Stimulated activated CD8-positive, alpha-beta memory T cell treated with anti-CD3 and anti-CD28 coated beads, Interleukin-15, amount 100 ng/mL, for 1 hour (primary cell): ENCODE results near the gene RPL35.
"Not testable (repeated sequence)": the region's sequence is repeated elsewhere in the genome, so short reads cannot be mapped to it uniquely, and the experiment has no call there.

Source experiments
- DNase-seq: peaks from one replicate; pipeline ENCODE4 v3.0.0-alpha.2; 2020; ENCODE audit warnings: low read depth

RPL35 gene

DNA sequence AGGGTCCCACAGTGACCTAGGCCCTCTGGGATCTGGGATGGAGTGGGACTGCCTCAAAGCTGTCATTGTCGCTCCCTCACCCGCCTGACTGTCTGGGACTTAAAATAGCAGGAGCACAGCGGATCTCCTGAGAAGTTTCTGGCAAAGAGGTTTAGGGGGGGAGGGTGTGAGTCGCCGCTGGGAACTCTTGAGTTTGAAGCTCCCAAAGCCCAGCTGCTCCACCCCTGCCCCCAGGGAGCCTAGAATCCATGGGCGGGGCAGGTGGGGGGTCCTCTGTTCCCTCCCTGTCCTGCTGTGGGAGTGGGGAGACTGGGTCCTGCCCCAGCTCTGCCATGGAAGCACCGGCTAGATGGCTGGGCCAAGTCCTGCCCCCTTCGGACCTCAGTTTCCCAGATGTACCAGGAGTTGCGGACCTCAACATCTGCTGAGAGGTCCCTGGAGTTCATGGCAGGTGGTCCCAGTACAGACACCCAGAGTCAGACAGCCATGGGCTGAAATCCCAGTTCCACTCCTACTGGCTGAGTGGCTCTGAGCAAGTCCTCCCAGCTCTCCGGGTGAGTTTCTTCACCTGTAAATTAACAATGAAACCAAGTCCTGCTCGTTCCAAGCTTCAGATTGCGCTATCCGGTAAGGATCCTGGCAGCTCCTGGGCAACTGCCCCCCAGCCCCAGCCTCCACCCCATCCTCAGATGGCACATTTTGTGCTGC, 9.5 kb downstream of the RPL35 start:
- DNase-seq = no peak

DNA sequence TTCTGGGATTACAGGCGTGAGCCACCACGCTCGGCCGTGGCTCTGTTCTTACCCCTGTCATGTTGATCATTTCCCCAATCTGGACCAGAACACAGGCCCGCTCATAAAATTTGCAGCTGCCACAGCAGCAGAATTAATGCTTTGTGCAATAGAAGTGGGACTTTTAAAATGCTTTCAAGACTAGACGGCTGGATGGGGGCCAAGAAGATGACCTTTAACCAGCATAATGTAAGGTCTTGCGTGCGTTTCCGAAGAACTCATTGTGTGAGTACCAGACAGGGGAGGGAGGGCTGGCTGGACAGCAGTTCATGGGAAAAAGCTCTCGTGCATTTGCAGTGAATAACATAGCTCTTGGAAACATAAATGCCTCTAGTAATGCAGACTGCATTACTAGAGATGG, 12.0 kb downstream of the RPL35 start:
- DNase-seq = no peak

DNA sequence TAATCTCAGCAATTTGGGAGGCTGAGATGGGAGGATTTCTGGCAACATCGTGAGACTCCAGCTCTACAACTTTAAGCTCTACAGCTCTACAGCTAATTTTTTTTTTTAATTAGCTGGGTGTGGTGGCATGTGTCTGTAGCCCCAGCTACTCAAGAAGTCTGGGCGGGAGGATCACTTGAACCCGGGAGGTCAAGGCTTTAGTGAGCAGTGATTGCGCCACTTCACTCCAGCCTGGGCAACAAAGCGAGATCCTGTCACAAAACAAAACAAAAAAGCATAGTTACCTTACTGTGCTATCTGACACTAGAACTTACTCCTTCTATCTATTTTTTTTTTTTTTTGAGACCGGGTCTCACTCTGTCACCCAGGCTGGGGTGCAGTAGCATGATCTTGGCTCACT, 14.8 kb downstream of the RPL35 start:
- DNase-seq = no peak

DNA sequence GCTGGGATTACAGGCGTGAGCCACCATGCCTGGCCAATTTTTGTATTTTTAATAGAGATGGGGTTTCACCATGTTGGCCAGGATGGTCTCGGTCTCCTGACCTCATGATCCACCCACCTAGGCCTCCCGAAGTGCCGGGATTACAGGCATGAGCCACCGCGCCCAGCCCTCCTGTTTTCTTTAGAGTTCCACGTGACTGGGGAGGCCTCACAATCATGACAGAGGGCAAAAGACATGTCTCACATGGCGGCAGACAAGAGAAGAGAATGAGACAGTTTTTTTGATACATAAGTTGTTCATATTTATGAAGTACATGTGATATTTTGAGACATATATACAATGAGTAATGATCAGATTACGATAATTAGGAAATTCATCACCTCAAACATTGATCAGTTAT, 15.3 kb downstream of the RPL35 start:
- DNase-seq = not testable (repeated sequence)

DNA sequence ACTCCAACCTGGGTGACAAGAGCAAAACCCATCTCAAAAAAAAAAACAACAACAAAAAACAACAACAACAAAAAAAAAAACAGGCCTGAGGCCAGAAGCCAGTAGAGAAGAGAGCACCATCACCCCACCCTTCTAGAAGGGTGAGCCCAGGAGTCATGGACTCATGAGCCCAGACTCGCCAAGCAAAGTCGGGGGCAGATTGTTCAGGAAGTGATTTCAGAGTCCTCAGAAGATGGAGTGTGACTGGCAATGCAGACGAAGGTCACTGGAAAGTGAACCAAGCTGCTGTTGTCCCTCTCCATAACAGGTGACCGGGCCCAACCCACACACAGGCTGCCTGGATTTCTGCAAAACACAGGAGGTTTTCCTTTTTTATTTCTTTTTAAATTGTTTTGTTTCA, 17.5 kb downstream of the RPL35 start:
- no peak for DNase-seq

DNA sequence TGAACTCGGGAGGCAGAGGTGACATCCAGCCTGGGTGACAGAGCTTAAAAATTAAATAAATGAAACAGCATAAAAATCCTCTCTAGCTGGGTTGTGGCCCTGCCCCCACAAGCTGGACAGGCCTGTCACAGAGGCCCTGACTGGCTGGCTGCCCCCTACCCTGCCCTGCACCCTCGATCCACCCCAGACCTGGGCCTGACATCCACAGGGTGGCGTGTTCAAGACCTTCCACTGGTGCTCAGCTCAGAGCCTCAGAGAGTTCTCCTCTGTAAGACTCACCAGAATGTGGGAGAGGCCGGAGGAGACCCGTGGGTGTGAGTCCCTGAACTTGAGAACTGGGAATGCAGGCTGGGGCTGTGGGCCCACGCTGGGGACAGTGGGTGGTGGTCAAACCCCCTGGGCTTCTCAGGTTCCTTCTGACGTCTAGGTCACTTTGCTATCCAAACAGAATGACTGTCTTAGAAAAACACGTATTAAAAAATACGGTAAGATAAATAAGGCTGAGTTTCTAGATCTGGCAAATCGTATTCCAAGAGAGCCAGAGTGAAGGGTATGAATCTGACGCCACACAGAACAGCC, 18.2 kb downstream of the RPL35 start:
- DNase-seq = no peak

DNA sequence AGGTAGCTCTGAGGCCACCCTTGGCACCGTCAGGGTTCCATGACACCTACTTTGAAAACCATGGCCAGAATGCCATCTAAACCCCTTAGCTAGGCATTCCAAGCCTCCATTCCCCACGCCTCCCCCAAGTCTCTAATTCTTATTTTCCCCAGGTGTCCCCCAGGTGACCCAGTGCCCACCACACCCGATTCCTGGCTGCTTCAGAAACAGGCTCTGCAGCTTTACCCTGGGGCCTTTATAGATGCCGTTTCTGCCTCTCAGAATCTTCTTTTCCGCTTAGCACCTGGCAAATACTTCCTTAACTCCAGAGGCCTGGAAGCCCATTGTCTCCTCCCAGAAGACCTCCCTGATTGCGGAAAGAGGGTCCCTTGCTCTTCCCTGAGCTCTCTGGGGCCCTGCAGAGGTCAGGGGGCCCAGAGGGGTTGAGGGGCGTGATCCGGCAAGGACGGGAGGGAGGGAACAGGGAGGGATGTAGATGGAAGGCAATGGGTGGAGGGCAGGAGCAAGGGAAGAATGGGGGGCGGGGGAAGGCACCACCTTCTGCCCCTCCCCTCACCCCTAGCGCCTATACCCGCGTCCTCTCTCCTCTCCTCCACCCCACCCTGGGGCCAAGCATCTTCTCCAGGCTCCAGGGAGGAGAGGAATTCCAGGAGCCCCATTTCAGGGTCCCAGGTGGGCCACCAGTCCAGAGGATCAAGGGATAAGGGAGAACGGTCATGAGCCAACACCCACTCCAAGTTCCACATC, 20.5 kb downstream of the RPL35 start:
- DNase-seq = no peak

DNA sequence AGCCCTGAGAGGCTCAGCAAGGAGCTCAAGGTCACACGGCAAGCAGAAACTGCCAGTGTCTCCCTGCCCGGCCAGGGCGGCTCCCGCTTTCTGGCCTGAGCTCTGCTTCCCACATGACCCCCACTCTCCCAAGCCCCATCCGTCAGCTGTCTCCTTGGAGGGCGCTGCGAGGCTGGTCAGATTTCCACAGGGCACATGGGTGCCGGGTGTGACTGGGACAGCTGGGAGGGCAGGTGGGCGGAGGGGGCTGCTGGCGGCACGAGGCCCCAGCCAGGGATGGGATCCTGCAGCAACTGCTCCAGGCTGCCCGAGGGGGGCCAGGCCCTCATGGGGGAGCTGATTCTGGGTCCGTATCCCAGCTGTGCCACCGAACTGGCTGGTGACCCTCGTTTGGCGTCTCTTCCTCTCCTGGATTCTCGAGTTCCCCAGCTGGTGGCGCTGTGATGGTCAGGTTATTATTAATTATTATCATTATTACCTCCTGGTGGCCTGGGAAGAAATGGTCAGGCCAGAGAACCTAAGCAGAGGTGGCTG, 21.4 kb downstream of the RPL35 start:
- DNase-seq = no peak

DNA sequence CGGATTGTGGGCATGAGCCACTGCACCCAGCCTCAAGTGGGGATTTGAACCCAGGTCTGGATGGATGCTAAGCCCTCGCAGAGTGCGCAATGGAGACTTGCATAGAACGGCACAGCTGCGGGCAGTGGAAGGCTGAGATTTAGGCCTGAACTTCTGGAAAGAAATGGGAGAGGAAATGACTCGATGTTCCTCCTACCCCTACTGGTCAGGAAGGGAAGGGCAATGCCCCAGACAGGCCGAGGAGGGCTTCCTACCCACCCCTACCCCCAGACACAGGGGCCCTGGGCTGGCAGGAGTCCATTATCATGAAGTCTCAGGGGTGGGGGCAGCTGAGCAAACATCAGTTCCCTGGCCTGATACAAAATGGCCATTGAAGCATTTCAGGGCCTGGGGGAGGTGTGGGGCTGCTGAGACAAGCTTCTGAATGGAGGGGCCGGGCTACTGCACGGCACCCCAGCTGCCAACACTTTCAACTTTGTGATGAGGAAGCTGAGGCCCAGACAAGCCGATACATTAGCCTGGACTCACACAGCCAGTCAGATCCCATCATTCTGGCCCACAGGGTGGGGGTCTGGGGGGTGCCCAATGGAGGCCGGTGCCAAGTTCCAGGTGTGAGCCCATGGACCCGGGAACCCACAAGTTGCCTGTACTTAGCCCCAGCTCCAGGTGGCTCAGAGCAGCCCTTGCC, 22.0 kb downstream of the RPL35 start:
- DNase-seq = no peak

DNA sequence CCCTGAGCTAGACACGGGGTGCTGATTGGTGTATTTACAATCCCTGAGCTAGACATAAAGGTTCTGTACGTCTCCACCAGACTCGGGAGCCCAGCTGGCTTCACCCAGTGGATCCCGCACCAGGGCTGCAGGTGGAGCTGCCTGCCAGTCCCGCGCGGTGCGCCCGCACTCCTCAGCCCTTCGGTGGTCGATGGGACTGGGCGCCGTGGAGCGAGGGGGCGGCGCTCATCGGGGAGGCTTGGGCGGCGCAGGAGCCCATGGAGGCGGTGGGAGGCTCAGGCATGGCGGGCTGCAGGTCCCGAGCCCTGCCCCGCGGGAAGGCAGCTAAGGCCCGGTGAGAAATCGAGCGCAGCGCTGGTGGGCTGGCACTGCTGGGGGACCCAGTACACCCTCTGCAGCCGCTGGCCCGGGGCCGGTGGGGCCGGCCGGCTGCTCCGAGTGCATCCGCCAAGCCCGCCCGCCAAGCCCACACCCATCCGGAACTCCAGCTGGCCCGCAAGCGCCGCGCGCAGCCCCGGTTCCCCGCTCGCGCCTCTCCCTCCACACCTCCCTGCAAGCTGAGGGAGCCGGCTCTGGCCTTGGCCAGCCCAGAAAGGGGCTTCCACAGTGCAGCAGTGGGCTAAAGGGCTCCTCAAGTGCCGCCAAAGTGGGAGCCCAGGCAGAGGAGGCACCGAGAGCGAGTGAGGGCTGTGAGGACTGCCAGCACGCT, 23.0 kb downstream of the RPL35 start:
- DNase-seq = not testable (repeated sequence)

DNA sequence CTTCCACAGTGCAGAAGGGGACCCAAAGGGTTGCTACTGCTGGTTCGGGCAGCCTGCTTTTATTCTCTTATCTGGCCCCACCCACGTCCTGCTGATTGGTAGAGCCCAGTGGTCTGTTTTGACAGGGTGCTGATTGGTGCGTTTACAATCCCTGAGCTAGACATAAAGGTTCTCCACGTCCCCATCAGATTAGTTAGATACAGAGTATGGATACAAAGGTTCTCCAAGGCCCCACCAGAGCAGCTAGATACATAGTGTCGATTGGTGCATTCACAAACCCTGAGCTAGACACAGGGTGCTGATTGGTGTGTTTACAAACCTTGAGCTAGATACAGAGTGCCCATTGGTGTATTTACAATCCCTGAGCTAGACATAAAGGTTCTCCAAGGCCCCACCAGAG, 23.6 kb downstream of the RPL35 start:
- not testable (repeated sequence) for DNase-seq

DNA sequence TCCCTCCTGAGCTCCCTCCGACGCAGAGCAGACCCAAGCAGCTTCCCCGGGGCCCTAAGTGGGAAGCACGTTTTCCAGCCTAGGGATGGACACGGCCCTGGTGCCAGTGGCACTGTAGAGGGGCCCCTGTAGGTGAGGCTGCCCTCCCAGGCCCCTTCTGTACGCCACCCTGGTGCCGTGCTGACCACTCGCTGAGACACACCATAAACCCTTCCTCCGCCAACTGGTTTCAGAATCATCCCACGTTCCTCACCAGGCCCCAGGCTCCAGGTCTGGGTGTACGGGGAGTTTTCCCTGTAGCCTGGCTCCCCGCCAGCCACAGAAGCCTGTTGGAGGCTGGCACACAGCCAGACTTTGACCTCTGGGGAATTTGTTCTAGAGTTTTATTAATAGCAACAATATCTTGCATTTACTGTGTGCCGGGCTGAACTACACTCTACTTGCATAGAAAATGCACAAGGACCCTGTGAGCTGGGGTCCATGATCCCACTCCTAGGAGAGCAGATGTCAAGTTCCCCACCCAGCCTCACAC, 26.7 kb downstream of the RPL35 start:
- no peak for DNase-seq

DNA sequence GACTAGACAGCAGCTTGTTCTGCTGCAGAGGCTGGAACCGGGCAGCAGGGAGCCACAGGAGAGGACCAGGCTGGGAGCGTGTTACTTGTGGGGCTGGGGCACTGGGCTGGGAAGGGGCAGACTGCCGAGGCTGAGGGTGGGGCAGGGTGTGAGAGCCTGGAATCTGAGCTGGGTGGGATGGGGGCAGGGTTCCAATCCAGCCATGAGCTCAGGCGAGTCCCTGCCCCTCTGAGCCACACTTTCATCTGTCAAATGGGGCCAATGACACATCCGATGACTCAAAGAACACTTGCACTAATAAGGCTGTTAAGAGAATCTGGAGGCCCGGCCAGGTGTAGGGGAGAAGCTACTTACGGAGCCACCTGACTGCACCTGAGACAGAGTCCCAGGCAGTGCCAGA, 27.2 kb downstream of the RPL35 start:
- DNase-seq = no peak

DNA sequence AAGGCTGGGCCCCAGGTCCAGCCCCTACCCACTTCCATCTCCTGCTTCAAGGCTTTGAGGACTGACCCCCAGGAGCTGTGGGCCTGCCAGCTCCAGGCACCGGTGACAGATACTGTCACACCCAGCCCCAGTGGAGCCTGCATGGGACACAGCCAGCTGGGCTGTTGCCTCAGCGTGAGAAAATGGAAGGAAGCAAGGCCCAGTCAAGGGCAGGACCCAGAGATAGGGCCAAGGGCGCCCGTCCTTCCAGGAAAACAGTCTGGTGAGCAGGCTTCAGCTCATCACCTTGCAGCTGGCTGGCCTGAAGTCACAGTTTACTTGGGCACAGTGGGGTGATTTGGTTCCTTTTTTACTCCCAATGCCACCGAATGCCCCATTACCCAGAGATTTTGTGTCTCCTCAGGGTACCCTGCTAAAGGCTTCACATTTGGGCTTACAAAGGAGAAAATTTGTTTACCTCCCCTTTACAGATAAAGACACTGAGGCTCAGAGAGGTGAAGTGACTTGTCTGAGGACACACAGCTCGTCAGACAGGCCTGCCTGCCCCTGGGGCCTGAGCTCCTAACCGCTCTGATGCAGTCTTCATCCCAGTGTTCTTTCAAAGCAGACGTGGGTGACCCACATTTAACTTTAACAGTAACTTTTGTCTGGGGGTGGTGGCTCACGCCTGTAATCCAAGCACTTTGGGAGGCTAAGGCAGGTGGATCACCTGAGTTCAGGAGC, 30.0 kb downstream of the RPL35 start:
- no peak for DNase-seq

DNA sequence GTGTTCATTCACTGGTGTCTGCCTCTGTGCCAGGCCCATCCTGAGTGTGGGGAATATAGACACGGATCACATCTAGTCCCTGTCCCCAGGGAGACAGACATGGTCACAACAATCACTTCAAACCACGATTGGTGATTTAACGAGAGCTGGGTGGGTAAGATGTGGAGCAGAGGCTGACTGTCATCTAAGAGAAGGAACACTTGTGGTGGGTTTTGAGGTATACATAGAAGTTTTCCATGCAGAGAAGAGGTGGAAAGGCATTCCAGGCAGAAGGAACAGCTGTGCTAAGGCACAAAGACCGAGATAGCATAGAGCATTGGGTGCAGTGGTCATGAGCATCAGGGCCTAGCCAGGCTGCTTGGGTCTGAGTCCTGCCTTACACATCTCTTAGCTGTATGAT, 31.2 kb downstream of the RPL35 start:
- DNase-seq = no peak

DNA sequence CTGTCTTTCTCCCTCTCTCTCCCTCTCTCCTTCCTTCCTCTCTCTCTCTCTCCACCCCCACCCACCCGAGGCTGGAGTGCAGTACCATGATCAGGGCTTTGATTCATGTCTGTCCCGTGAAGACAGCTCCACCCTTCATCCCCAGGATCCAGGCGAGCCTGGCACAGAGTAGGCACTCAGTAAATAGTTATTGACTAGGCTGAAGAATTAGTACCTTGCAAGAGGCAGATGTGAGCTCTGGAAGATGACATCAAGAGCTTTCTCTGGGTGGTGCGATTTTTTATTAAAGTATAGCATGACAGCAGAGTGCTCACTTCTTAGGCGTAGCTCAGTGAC, 32.5 kb downstream of the RPL35 start:
- no peak for DNase-seq

DNA sequence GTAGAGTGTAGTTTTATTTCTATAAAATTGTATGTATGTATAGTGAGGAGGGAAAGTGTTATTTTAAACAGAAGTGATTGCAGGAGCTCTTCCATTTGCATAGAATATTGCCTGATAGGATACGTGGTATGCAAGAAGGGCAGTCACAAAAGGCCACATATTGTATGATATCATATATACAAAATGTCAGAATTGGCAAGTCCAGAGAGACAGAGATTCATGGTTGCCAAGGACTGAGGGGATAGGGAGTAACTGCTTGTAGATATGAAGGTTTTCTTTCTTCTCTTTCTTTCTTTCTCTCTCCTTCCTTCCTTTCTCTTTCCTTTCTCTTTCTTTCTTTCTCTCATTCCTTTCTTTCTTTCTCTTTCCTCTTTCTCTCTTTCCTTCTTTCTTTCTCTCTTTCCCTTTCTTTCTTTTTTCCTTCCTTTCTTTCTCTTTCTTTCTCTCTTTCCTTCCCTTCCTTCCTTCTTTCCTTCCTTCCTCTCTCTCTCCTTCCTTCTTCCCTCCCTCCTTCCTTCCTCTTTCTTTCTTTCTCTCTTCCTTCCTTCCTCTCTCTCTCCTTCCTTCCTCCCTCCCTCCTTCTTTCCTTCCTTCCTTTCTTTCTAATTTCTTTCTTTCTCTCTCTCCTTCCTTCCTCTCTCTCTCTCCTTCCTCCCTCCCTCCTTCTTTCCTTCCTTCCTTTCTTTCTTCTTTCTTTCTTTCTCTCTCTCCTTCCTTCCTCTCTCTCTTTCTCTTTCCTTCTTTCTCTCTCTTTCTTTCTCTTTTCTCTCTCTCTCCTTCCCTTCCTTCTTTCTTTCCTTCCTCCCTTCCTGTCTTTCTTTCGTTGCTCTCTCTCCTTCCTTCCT, 33.0 kb downstream of the RPL35 start:
- no peak for DNase-seq

DNA sequence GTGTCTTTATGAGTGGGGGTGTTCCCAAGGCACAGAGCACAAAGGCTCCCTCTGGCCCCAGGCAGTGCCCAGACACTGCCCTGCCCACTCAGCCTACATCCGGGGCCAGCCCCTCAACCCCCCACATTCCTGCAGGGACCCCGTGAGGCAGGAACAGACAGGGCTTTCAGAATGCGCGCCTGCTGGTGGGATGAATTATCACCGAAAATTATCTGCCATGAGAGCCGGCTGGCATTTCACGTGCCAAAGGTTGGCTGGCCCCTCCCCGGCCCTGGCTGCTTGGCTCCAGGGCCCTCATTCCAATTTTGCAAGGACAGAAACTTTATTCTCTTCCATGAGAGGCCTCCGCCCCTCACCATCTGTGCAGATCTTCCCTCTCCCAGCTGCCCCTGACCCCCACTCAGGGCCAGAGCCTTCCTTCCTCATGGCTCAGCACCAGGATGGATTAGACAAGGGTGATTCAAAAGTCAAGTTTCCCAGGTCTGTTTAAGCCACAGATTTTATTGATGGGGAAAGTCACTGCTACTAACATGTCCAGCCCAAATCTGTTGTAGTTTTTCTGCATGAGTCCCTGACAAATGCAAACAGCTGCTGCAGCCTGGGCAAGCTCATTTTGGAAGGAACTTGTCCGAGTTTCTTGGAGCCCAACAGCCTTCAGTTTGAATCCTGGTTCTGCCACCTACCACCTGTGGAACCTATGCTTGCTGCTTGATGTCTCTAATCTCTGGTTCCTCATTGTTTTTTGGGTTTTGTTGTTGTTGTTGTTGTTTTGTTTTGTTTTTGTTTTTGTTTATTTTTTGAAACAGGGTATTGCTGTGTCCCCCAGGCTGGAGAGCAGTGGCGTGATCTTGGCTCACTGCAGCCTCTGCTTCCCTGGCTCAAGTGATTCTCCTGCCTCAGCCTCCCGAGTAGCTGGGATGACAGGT, 40.8 kb downstream of the RPL35 start:
- no peak for DNase-seq
